Brain microvascular endothelial cell (primary cell): ENCODE measurements around the gene MYF6.

Experiments
- DNase-seq: peaks from one replicate; pipeline ENCODE4 v3.0.0-alpha.2; 2020
- H3K27ac ChIP-seq: fragments of 250-450 bp; sonication (Bioruptor Pico); 2 replicates; pipeline ENCODE4 v1.5.1; 2020; ENCODE audit warnings: mild to moderate bottlenecking, moderate library complexity
- H3K27me3 ChIP-seq: fragments of 250-450 bp; sonication (Bioruptor Pico); replicated peaks from 2 replicates; pipeline ENCODE4 v1.5.1; 2020; ENCODE audit warnings: mild to moderate bottlenecking
- H3K36me3 ChIP-seq: fragments of 250-450 bp; sonication (Bioruptor Pico); replicated peaks from 2 replicates; pipeline ENCODE4 v1.5.1; 2020; ENCODE audit warnings: mild to moderate bottlenecking
- H3K4me3 ChIP-seq: 2 replicates; pipeline ENCODE4 v1.5.1; 2011; ENCODE audit warnings: low read depth, mild to moderate bottlenecking, control low read depth, low read length, moderate library complexity
- CTCF ChIP-seq: IDR thresholded peaks from 2 replicates; pipeline ENCODE4 v1.5.1; 2011; ENCODE audit warnings: low read depth, mild to moderate bottlenecking, moderate library complexity, low read length, control low read depth, inconsistent platforms; ENCODE audit errors: missing control alignments
- in situ Hi-C: cut with HindIII; loops from 2 replicates; pipeline ENCODE4 v1.10.0; 2017; ENCODE audit warnings: low sequenced_read_pairs, low pct_ligation_motif_present

The MYF6 gene

DNA sequence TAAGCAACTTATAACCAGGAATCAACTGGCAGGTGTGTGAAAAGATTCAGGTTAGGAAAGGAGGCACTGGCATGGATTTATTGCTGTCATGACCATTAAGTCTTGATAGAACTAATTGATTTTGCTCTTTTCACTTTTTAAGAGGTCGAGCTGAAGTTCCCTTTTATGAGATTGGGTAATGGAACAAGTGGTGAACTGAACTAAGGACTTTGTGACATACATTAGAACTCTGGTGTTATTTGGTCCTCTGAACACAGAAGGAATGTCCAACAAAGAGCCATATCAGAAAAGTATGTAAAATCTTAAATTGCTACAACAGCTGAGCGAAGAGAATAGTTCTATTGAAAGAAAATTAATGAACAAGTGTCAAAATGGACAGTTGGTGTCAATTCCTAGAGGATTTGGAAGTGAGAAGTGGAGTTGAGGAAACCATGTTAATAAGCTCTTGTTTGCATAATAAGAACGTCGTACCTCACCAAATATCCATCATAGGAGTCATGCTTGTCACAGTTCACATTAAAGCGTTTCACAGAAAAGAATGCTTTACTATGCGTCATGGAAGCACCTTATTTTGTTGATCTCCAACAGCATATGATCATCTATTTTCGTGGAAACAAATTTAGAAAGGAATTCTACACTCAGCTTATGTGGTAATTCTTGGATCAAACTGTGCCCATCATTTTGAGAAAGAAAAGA, 8.4 kb upstream of the MYF6 start:
- DNase-seq: no peak
- Histone ChIP-seq H3K4me3 (no peak overlapping the region), H3K27me3 (no peaks in the 10 kb centered on the region), H3K36me3 (no peaks in the 10 kb centered on the region), H3K27ac (no peak overlapping the region)
- no peak for TF ChIP-seq CTCF
- in situ Hi-C loops: no loop called here

GRCh38 chr12:80700327-80700726, 7.1 kb upstream of the MYF6 start:
- Histone ChIP-seq H3K27me3 (no peaks in the 10 kb centered on the region), H3K4me3 (no peak overlapping the region), H3K27ac (no peak overlapping the region), H3K36me3 (no peaks in the 10 kb centered on the region)
- no peak for TF ChIP-seq CTCF
- DNase-seq: no peak
- in situ Hi-C loops: no loop called here

GRCh38 chr12:80701388-80701787, 6.0 kb upstream of the MYF6 start:
- in situ Hi-C loops: no loop called here
- Histone ChIP-seq H3K27me3 (no peaks in the 10 kb centered on the region), H3K4me3 (no peak overlapping the region), H3K27ac (no peak overlapping the region), H3K36me3 (no peaks in the 10 kb centered on the region)
- no peak for DNase-seq
- no peak for TF ChIP-seq CTCF

- Histone ChIP-seq H3K27ac (peak overlapping the region; percentile 53), H3K27me3 (no peaks in the 10 kb centered on the region), H3K4me3 (peak overlapping the region; percentile 26), H3K36me3 (no peaks in the 10 kb centered on the region)
- no peak for TF ChIP-seq CTCF
- DNase-seq: peak; percentile 71
- in situ Hi-C loops: no loop called here
Observed at GRCh38 chr12:80702889-80703805, 4.3 kb upstream of the MYF6 start.

DNA sequence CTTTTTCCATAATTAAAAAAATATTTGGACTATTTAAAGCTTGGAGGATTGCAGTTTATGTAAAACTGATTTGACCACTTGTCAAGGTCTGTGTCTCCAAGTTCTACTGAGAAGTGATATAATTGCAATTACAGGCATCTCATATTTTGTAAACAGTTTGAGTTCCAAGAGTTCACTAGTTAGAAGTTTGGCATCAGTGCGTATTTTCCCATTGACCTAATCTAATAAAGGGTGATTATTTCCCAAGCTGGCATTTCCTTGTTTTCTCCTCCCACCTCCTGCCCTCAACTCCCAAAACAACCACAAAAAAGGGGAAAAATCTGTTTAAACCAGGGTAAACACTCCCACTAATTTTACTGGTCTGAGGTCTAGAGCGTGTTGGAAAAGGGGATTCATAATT, 3.0 kb upstream of the MYF6 start:
- Histone ChIP-seq H3K36me3 (no peaks in the 10 kb centered on the region), H3K27ac (no peak overlapping the region), H3K27me3 (no peaks in the 10 kb centered on the region), H3K4me3 (no peak overlapping the region)
- in situ Hi-C loops: no loop called here
- TF ChIP-seq CTCF: no peak
- DNase-seq: no peak
